Naive thymus-derived CD8-positive, alpha-beta T cell (primary cell): ENCODE data around the gene MATN1. TPM values are rescaled to one million over a fixed set of nuclear protein-coding genes. Genes with fewer than 3 reads are reported as not detected.

Experiments
- ATAC-seq, 2 donors: fragments of 150-1000 bp; cut with Tn5 transposase in 1 of 2; sonication (Bioruptor Pico), chemical (Tn5 transposase) in 1 of 2; 1 replicate in 1 of 2; 2 replicates in 1 of 2; pipeline ENCODE4 v1.10.0; 2021; ENCODE audit warnings: mild to moderate bottlenecking in 2 of 2, moderate library complexity in 2 of 2
- POLR2A ChIA-PET: fragments of 350-600 bp; sonication (Branson Sonifier 250); formaldehyde crosslinking; loops from one replicate; lab custom pipeline; 2021; ENCODE audit warnings: antibody characterized with exemption; lab: Charles Lee
- DNase-seq, 10 donors: peaks; one replicate each; pipeline versions ENCODE4 v3.0.0 to v3.0.0-alpha.2; 2020 to 2022
- H3K27ac Mint-ChIP-seq, 10 donors: one replicate each; pipeline ENCODE4 v1.8.0; 2020 to 2022; ENCODE audit warnings: mild to moderate bottlenecking in 10 of 10, mixed read lengths in 10 of 10, moderate library complexity in 4 of 10, inconsistent platforms in 1 of 10
- H3K27me3 Mint-ChIP-seq, 5 donors: one replicate each; pipeline ENCODE4 v1.8.0; 2021 to 2022; ENCODE audit warnings: mixed read lengths in 5 of 5
- H3K36me3 Mint-ChIP-seq, 3 donors: one replicate each; pipeline ENCODE4 v1.8.0; 2020 to 2022; ENCODE audit warnings: mixed read lengths in 3 of 3, mild to moderate bottlenecking in 2 of 3, inconsistent platforms in 1 of 3
- H3K4me1 Mint-ChIP-seq, 4 donors: one replicate each; pipeline ENCODE4 v1.8.0; 2021 to 2022; ENCODE audit warnings: mixed read lengths in 4 of 4
- H3K4me3 Mint-ChIP-seq, 10 donors: one replicate each; pipeline ENCODE4 v1.8.0; 2020 to 2022; ENCODE audit warnings: mild to moderate bottlenecking in 10 of 10, mixed read lengths in 10 of 10, moderate library complexity in 6 of 10, inconsistent platforms in 1 of 10
- H3K9me3 Mint-ChIP-seq, 9 donors: one replicate each; pipeline ENCODE4 v1.8.0; 2020 to 2022; ENCODE audit warnings: mixed read lengths in 9 of 9, mild to moderate bottlenecking in 3 of 9, inconsistent platforms in 1 of 9, moderate library complexity in 1 of 9
- polyA plus RNA-seq, 3 donors: library from polyadenylated mRNA; unstranded; fragments of 300-500 nt; fragmentation: Illumina TruSeq; gene quantifications; one replicate each; pipeline ENCODE4 v1.2.3, GENCODE V29; 2021
- total RNA-seq, 8 experiments: library from RNA in 2 of 8; stranded (reverse) in 2 of 8; gene quantifications; one replicate each; pipeline ENCODE4 v1.2.3 and lab custom pipeline; 2021 to 2026

MATN1 gene
- total and polyA plus RNA-seq, 5 experiments from 2014 or later, result 0.07 to 0.96 (median 0.47) TPM; not detected in 2

DNA sequence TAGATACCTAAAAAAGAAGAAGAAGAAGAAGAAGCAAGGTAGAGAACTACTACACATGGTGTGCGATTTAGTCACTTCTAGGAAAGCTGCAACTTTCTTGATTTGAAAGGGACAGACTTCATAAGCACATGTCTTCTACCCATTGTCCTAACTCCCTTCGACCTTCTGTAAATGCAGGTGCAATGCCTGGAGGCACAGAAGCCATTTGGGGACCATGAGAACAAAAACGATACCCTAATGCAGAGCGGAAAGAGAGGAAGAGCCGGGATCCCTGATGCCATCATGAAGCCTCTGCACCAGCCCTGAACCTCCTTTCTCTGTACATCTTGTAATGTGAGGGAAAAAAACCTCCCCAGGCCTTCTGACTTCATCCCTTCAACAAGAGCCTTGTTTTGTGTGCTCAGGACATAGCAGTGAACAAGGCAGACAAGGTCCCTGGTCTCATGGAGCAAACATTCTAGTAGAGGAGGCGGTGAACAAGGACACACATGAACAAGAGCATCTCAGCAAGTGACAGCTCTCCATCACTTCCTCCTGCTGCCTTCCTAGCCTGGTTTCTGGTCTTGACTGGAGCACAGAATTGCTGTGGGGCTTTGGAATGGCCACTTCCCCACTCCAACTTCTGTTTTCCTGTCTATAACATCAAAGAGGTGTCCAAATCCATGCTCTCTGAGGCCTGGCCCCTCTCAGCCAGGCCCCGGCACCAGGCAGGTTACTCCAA lies 39.7 kb upstream of the MATN1 start:
- Mint-ChIP-seq H3K27ac (peak overlapping the region; percentile 32 to 99 (median 82)), H3K27me3 (no peaks in the 10 kb centered on the region), H3K4me1 (peaks cover 42 to 83% (median 78%) of the 10 kb centered on the region in 4 donors), H3K36me3 (no peaks in the 10 kb centered on the region), H3K4me3 (peak overlapping the region in 3 of 10 donors; percentile 12 to 92 (median 16)), H3K9me3 (no peaks in the 10 kb centered on the region)
- DNase-seq (no peak), ATAC-seq (no peak)
- POLR2A ChIA-PET, result interaction anchor here (30.9 kb wide), 1 partner anchor 25 kb away, joined by 1432 read pairs; the partner anchor contains the start of genes LAPTM5 and MATN1

DNA sequence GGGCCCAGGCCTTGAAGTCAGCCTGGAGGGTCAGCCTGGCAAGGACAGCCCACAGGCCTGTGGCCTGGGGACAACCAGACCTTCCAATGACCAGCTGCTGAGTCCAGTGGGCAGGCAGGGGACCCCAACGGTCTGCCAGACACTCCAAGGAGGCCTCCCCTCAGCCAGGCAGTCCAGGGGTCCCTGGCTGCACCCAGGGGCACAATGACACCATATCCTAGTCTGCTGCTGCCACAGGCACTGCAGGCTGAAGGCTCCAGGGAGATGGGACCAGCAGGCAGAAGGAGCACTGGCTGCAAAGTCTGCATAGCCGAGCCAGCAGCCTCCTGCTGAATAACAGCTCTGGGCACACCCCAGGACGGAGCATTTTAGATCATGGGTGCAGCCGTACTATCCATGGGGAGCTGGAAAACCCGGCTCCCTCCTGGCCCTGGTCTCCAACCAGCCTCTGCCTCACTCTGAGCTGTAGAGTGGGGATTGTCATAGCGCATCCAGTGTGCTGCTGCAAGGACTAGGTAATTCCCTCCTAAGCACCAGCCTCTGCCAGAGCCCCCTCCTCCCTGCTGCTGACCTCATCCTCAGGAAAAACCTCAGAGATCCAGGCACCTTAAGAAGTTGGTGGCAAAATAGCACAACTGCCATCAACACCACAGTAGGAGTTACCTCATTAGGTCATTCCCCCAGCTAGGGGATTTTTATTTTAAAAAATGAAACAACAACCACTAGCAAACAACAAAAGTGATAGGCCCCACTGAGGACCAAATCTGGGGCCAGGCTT lies 39.0 kb upstream of the MATN1 start:
- Mint-ChIP-seq H3K9me3 (no peaks in the 10 kb centered on the region), H3K27me3 (no peaks in the 10 kb centered on the region), H3K27ac (peak overlapping the region; percentile 50 to 99 (median 90)), H3K4me1 (peaks cover 44 to 87% (median 84%) of the 10 kb centered on the region in 4 donors), H3K4me3 (peak overlapping the region in 6 of 10 donors; percentile 12 to 92 (median 28)), H3K36me3 (no peaks in the 10 kb centered on the region)
- DNase-seq (no peak), ATAC-seq (no peak)
- POLR2A ChIA-PET, result interaction anchor here (2.1 to 30.9 kb wide), 2 partner anchors 16 to 25 kb away, joined by 19 to 1432 read pairs; partner anchors contain the start of genes LAPTM5 and MATN1

DNA sequence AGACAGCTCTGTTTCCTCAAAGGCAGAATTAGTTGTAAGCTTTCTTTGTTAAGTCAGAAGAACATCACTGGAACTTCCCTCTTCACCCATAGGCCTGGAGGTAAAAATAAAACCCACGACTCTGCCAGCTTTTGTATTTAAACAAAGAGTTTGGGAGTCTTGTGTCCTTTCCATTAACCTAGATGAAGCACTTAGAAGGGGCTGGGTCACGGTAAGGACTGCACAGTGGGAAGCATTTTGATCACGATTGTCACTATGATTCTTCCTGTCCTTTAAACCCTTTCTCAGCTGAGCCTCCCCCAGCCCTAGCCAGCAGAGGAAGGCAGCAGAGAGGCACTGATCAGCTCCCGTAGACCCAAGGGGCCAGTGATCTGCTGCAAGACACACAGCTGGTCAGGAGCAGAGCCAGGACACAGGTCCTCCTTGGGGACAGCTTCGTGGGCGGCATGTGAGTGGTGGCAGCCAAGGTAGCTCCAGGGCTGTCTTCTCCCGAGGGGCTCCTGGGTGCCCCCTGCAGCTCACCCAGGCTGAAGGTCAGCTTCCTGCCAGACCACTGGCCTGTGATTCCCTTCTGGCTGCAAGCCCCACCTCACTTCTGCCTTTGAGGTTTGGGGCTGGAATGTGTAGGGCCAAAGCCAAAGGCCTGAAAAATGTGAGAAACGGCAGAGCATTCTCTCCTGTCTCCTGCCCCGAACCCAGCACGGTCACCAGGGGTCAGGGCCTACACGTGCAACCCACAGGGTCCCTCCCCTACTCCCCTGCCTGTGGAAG lies 38.2 kb upstream of the MATN1 start:
- peak overlapping the region; percentile 90 to 99 (median 98) for H3K27ac Mint-ChIP-seq
- ATAC-seq (peak in 1 of 2 donors; percentile 1), DNase-seq (no peak)
- H3K27me3 Mint-ChIP-seq, result no peaks in the 10 kb centered on the region
- peak overlapping the region; percentile 61 to 100 (median 98) for H3K4me3 Mint-ChIP-seq
- H3K4me1 Mint-ChIP-seq, result peaks cover 48 to 91% (median 85%) of the 10 kb centered on the region in 4 donors
- POLR2A ChIA-PET, result interaction anchor here (0.6 to 30.9 kb wide), 4 partner anchors 17 to 1465 kb away, joined by 3 to 1432 read pairs (median 12); partner anchors contain the start of genes LAPTM5 and MATN1
- no peaks in the 10 kb centered on the region for H3K36me3 Mint-ChIP-seq
- H3K9me3 Mint-ChIP-seq, result no peaks in the 10 kb centered on the region

- Mint-ChIP-seq H3K27me3 (no peaks in the 10 kb centered on the region), H3K9me3 (no peaks in the 10 kb centered on the region), H3K4me3 (peak overlapping the region; percentile 61 to 100 (median 98)), H3K27ac (peak overlapping the region; percentile 90 to 99 (median 98)), H3K36me3 (no peaks in the 10 kb centered on the region), H3K4me1 (peaks cover 45 to 88% (median 79%) of the 10 kb centered on the region in 4 donors)
- DNase-seq (no peak), ATAC-seq (peak; percentile 3 to 12)
- POLR2A ChIA-PET, result interaction anchor here (0.6 to 30.9 kb wide), 4 partner anchors 18 to 1466 kb away, joined by 3 to 1432 read pairs (median 12); partner anchors contain the start of genes LAPTM5 and MATN1
Observed at GRCh38 chr1:30760596-30761324, 37.4 kb upstream of the MATN1 start.

GRCh38 chr1:30759718-30760281 lies 36.4 kb upstream of the MATN1 start:
- Mint-ChIP-seq H3K9me3 (no peaks in the 10 kb centered on the region), H3K36me3 (peaks cover 0 to 5% (median 3%) of the 10 kb centered on the region in 3 donors), H3K27me3 (no peaks in the 10 kb centered on the region), H3K27ac (peak overlapping the region; percentile 90 to 99 (median 98)), H3K4me3 (peak overlapping the region; percentile 61 to 100 (median 98)), H3K4me1 (peaks cover 53 to 88% (median 78%) of the 10 kb centered on the region in 4 donors)
- peak; percentile 30 to 37 for ATAC-seq
- POLR2A ChIA-PET, result interaction anchor here (3.5 to 30.9 kb wide), 2 partner anchors 19 to 22 kb away, joined by 24 to 1432 read pairs; partner anchors contain the start of genes LAPTM5 and MATN1
- peak; percentile 57 to 81 (median 70) for DNase-seq

DNA sequence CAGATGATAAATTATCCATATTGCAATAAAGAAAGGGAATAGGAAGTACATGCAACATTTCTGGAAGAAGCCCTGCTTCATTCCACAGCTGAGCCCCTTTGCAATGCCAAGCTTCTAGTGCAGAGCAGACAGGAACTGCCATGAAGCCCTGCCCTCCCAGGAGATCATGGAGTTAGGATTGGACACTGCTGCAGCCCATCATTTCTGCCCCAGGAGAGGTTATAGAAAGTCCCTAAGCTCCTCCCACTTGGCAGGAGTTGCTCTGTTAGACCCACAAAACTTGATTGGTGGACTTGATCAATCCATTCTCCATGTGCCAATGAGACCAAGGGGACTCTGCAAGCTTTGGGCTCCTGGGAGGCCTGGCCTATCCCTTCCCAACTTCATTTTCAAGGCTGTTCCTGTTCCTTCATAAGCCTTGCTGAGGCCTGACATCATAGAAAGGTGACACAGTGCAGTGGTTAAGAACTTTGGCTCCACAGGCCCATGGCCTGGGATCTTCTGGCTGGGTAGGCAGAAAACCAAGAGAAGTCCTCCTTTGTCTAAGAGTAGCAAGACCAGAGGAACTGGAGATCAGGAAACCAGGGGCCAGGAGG lies 35.5 kb upstream of the MATN1 start:
- Mint-ChIP-seq H3K27ac (peak overlapping the region; percentile 90 to 99 (median 99)), H3K4me1 (peaks cover 53 to 93% (median 82%) of the 10 kb centered on the region in 4 donors), H3K27me3 (no peaks in the 10 kb centered on the region), H3K36me3 (peaks cover 0 to 5% (median 4%) of the 10 kb centered on the region in 3 donors), H3K4me3 (peak overlapping the region; percentile 92 to 100 (median 98)), H3K9me3 (no peaks in the 10 kb centered on the region)
- no peak for DNase-seq
- ATAC-seq, result no peak
- POLR2A ChIA-PET, result interaction anchor here (1.5 to 30.9 kb wide), 4 partner anchors 19 to 1577 kb away, joined by 4 to 1432 read pairs (median 14); partner anchors contain the start of genes LAPTM5, MATN1 and SRSF4

DNA sequence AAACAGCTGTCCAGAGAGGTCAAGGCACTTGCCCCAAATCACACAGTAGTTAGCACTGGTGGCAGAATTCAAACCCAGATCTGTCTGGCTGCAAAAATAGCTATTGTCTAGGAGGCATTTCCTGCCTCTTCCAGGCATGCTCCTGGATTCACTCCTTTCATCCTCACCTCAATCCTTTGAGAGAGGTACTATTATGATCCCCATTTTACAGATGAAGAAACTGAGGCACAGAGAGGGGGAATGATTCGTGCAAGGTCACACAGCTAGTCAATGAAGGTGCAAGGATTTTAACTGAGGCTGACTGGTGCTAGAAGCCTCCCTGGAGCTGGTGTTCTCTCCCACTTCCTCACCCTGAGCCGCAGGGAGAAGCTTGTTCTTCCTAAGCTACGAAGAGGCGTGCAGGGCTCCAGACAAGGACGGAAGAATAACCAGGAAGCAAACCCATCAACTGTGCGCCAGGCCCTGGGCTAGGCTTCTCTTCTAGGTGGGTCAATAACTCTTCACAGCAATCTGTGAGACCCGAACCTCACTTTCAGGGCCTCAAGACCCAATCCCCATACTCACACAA lies 34.8 kb upstream of the MATN1 start:
- Mint-ChIP-seq H3K36me3 (peaks cover 0 to 10% (median 5%) of the 10 kb centered on the region in 3 donors), H3K4me1 (peaks cover 59 to 94% (median 83%) of the 10 kb centered on the region in 4 donors), H3K9me3 (no peaks in the 10 kb centered on the region), H3K4me3 (peak overlapping the region; percentile 92 to 100 (median 98)), H3K27me3 (no peaks in the 10 kb centered on the region), H3K27ac (peak overlapping the region; percentile 90 to 99 (median 99))
- DNase-seq (no peak), ATAC-seq (no peak)
- POLR2A ChIA-PET, result interaction anchor here (1.5 to 41.4 kb wide), 5 partner anchors 3 to 1576 kb away, joined by 4 to 1432 read pairs (median 24); partner anchors contain the start of genes LAPTM5, MATN1 and SRSF4

- Mint-ChIP-seq H3K4me1 (peaks cover 53 to 94% (median 82%) of the 10 kb centered on the region in 4 donors), H3K9me3 (no peaks in the 10 kb centered on the region), H3K4me3 (peak within 1 kb of the TSS; percentile 92 to 100 (median 98)), H3K36me3 (peaks cover 0 to 11% (median 5%) of the 10 kb centered on the region in 3 donors), H3K27ac (peak within 1 kb of the TSS; percentile 90 to 99 (median 99)), H3K27me3 (no peaks in the 10 kb centered on the region)
- DNase-seq, result peak; percentile 43 to 78 (median 59)
- ATAC-seq, result peak; percentile 22 to 46
- POLR2A ChIA-PET, result interaction anchor here (0.8 to 41.4 kb wide), 7 partner anchors 2 to 1576 kb away, joined by 3 to 1432 read pairs (median 4); partner anchors contain the start of genes LAPTM5, MATN1 and SRSF4
Observed at GRCh38 chr1:30757352-30758120, 34.2 kb upstream of the MATN1 start, which contains the start of gene LAPTM5. Gene LAPTM5, minus strand, starts transcription at chr1:30757774. Its CDS starts 29 bp downstream, at chr1:30757745.

DNA sequence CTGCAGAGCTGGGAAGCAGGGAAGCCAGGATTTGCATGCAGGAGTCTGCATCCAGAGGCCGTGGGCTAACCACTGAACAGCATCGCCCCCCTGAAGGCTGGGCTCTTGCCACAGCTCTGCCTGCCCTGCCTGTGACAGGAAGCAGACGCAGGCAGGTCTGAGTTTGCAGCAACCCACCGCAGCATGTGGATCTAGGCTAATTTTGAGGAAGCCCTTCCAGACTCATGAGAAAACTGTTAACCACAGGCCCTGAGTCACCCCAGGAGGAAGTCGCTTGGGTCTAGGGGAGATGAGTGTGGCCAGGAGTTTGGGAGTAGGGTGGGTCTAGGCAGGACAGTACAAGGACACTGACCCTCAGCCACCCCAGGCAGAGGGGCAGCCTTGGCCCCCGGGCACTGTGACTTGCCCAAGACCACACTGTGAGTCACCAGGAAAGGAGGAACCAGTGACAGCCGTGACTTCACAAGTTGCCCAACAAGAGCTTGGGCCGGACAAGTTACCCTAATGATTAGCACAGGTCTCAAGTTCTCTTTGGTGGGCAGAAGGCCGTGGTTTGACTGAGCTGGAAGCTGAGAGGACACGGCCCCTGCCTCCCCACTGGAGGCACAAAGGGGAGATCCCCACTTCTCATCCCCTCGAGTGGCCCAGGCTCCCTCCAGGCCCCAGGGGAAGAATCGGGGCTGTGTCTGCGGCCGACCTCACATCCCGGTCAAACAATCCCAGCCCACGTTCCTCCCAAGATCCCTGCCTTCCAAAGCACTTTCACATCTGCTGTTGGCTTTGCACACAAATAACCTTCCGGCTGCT lies 33.4 kb upstream of the MATN1 start:
- peaks cover 55 to 94% (median 83%) of the 10 kb centered on the region in 4 donors for H3K4me1 Mint-ChIP-seq
- ATAC-seq, result peak; percentile 51 to 64
- no peaks in the 10 kb centered on the region for H3K9me3 Mint-ChIP-seq
- H3K36me3 Mint-ChIP-seq, result peaks cover 0 to 16% (median 5%) of the 10 kb centered on the region in 3 donors
- peak; percentile 39 to 82 (median 69) for DNase-seq
- no peaks in the 10 kb centered on the region for H3K27me3 Mint-ChIP-seq
- peak overlapping the region; percentile 92 to 100 (median 98) for H3K4me3 Mint-ChIP-seq
- POLR2A ChIA-PET, result interaction anchor here (0.6 to 41.4 kb wide), 6 partner anchors 1 to 1564 kb away, joined by 3 to 1432 read pairs (median 14); partner anchors contain the start of genes LAPTM5 and MATN1
- peak overlapping the region; percentile 90 to 99 (median 99) for H3K27ac Mint-ChIP-seq
